Fibroblast of lung (primary cell): ENCODE data around the gene CACYBP. TPM values are rescaled to one million over a fixed set of nuclear protein-coding genes. Genes with fewer than 3 reads are reported as not detected.
A peak's percentile ranks its signal among the peaks of the same experiment; 100 is the strongest.
"Not testable (repeated sequence)": the region's sequence is repeated elsewhere in the genome, so short reads cannot be mapped to it uniquely, and the experiment has no call there.

Experiments used
- DNase-seq, 2 donors: peaks; one replicate each; pipeline versions ENCODE4 v3.0.0 to v3.0.0-alpha.2; 2010; ENCODE audit warnings: low read depth in 2 of 2
- H2AFZ ChIP-seq: 2 replicates; pipeline ENCODE4 v1.5.1; 2012; ENCODE audit warnings: low read length, control low read depth, inconsistent platforms
- H3K27ac ChIP-seq: 2 replicates; pipeline ENCODE4 v1.5.1; 2011; ENCODE audit warnings: low read length, control low read depth; ENCODE audit not compliant: insufficient read depth
- H3K27me3 ChIP-seq: 2 replicates; pipeline ENCODE4 v1.5.1; 2011; ENCODE audit warnings: mild to moderate bottlenecking, low read length; ENCODE audit not compliant: control insufficient read depth, insufficient read depth
- H3K36me3 ChIP-seq: 2 replicates; pipeline ENCODE4 v1.5.1; 2011; ENCODE audit warnings: low read length; ENCODE audit not compliant: control insufficient read depth, insufficient read depth
- H3K4me1 ChIP-seq: 2 replicates; pipeline ENCODE4 v1.5.1; 2011; ENCODE audit warnings: low read length; ENCODE audit not compliant: control insufficient read depth, insufficient read depth; ENCODE audit errors: extremely low read depth
- H3K4me2 ChIP-seq: 2 replicates; pipeline ENCODE4 v1.5.1; 2011; ENCODE audit warnings: low read length, control low read depth; ENCODE audit not compliant: insufficient read depth; ENCODE audit errors: extremely low read depth
- H3K4me3 ChIP-seq, 4 experiments: fragments of 200-600 bp in 1 of 4; sonication (generic) in 1 of 4; replicated peaks in 1 of 4; 2 replicates each; pipeline ENCODE4 v1.5.1; 2011 to 2016; ENCODE audit warnings: low read length in 4 of 4, low read depth in 3 of 4, mild to moderate bottlenecking in 3 of 4, control low read depth in 2 of 4, inconsistent platforms in 1 of 4, mixed read lengths in 1 of 4; ENCODE audit not compliant: insufficient read depth in 1 of 4; ENCODE audit errors: control extremely low read depth in 1 of 4
- H3K79me2 ChIP-seq: 2 replicates; pipeline ENCODE4 v1.5.1; 2012; ENCODE audit warnings: mild to moderate bottlenecking, low read length, inconsistent platforms; ENCODE audit not compliant: control insufficient read depth, insufficient read depth
- H3K9ac ChIP-seq: 2 replicates; pipeline ENCODE4 v1.5.1; 2011; ENCODE audit warnings: mild to moderate bottlenecking, low read length, control low read depth; ENCODE audit not compliant: insufficient read depth
- H3K9me3 ChIP-seq: 2 replicates; pipeline ENCODE4 v1.5.1; 2012; ENCODE audit warnings: low read depth, low read length; ENCODE audit not compliant: control insufficient read depth, insufficient read depth
- H4K20me1 ChIP-seq: 2 replicates; pipeline ENCODE4 v1.5.1; 2011; ENCODE audit warnings: low read length; ENCODE audit not compliant: control insufficient read depth, insufficient read depth; ENCODE audit errors: extremely low read depth
- CTCF ChIP-seq, 2 donors: IDR thresholded peaks in 1 of 2; conservative IDR thresholded peaks in 1 of 2; 1 replicate in 1 of 2; 2 replicates in 1 of 2; pipeline ENCODE4 v1.5.1; 2011 to 2012; ENCODE audit warnings: low read length in 2 of 2, control low read depth in 1 of 2, inconsistent platforms in 1 of 2, low read depth in 1 of 2, mild to moderate bottlenecking in 1 of 2
- EZH2 ChIP-seq: IDR thresholded peaks from 2 replicates; pipeline ENCODE4 v1.5.1; 2012; ENCODE audit warnings: low read length, control low read depth, mild to moderate bottlenecking; ENCODE audit errors: missing control alignments
- polyA plus RNA-seq, 2 donors: library from polyadenylated mRNA; depleted of rRNA in 1 of 2; stranded (reverse) in 1 of 2; unstranded in 1 of 2; fragments of >200 nt; gene quantifications; 2 replicates each; pipeline ENCODE4 v1.2.1, GENCODE V29; 2011 to 2012; ENCODE audit warnings: missing spikeins in 1 of 2
- total RNA-seq: library from RNA; depleted of rRNA; stranded (reverse); fragments of >200 nt; gene quantifications from 2 replicates; pipeline ENCODE4 v1.2.1, GENCODE V29; 2014

The CACYBP gene
- total and polyA plus RNA-seq, 2 donors (not counting 1 experiment from before 2014, with no cell fraction given) = 55.6 to 238 TPM

GRCh38 chr1:175023043-175023921, 23.5 kb downstream of the CACYBP start, which contains the start of gene MRPS14:
Gene MRPS14, minus strand, starts transcription at chr1:175023425. Its CDS starts 17 bp downstream, at chr1:175023408.
- H3K36me3 ChIP-seq = peaks cover 2% of the 10 kb centered on the region

GRCh38 chr1:175023922-175024242, 24.1 kb downstream of the CACYBP start:
- Histone ChIP-seq H3K27ac (peak overlapping the region; percentile 92), H2AFZ (peak overlapping the region; percentile 87), H3K4me3 (peak overlapping the region; percentile 63 to 100 (median 87)), H3K79me2 (peaks cover 28% of the 10 kb centered on the region), H3K4me2 (peak overlapping the region; percentile 64)
- H3K9ac ChIP-seq, H3K9me3 ChIP-seq, DNase-seq, H4K20me1 ChIP-seq, H3K27me3 ChIP-seq, H3K36me3 ChIP-seq, H3K4me1 ChIP-seq: not testable (repeated sequence)

More at GRCh38 chr1:175023043-175023921, 23.5 kb downstream of the CACYBP start, which contains the start of gene MRPS14:
- H3K27ac ChIP-seq = peak within 1 kb of the TSS; percentile 92
- H3K4me2 ChIP-seq = peak within 1 kb of the TSS; percentile 77
- peak; percentile 98 to 99 for DNase-seq
- peak within 1 kb of the TSS; percentile 63 to 100 (median 87) for H3K4me3 ChIP-seq
- no peaks in the 10 kb centered on the region for H4K20me1 ChIP-seq
- TF ChIP-seq CTCF (conservative IDR thresholded peaks at IDR 0.05 in 1 of 2, IDR thresholded peaks at IDR 0.05 in 1 of 2; ENCODE audit: low read depth in 1 of 2, low read length in 2 of 2) (no peak), EZH2 (no peak)
- peak within 1 kb of the TSS; percentile 93 for H2AFZ ChIP-seq
- H3K79me2 ChIP-seq = peaks cover 28% of the 10 kb centered on the region
- H3K27me3 ChIP-seq = no peaks in the 10 kb centered on the region
- no peaks in the 10 kb centered on the region for H3K9me3 ChIP-seq
- peak within 1 kb of the TSS; percentile 90 for H3K9ac ChIP-seq
- H3K4me1 ChIP-seq = no peaks in the 10 kb centered on the region

- Histone ChIP-seq H3K27me3 (no peaks in the 10 kb centered on the region), H3K27ac (no peak overlapping the region), H2AFZ (no peak overlapping the region), H4K20me1 (no peaks in the 10 kb centered on the region), H3K36me3 (no peaks in the 10 kb centered on the region), H3K9ac (no peak overlapping the region), H3K4me3 (no peak overlapping the region), H3K9me3 (no peaks in the 10 kb centered on the region), H3K4me2 (no peak overlapping the region), H3K79me2 (peaks cover 26% of the 10 kb centered on the region), H3K4me1 (no peaks in the 10 kb centered on the region)
- no peak for TF ChIP-seq CTCF (conservative IDR thresholded peaks at IDR 0.05 in 1 of 2, IDR thresholded peaks at IDR 0.05 in 1 of 2; ENCODE audit: low read depth in 1 of 2, low read length in 2 of 2)
- no peak for TF ChIP-seq EZH2
- no peak for DNase-seq
These were observed 25.0 kb downstream of the CACYBP start for GRCh38 chr1:175024773-175025172.
